A549 (cell line): ENCODE measurements around the gene UBE2D4. TPM values are rescaled to one million over a fixed set of nuclear protein-coding genes. Genes with fewer than 3 reads are reported as not detected.
A peak's percentile ranks its signal among the peaks of the same experiment; 100 is the strongest.
"Not testable (repeated sequence)": the region's sequence is repeated elsewhere in the genome, so short reads cannot be mapped to it uniquely, and the experiment has no call there.

Experiments used
- ATAC-seq, 2 experiments: fragments of 200-7000 bp in 1 of 2; fragments of >200 bp in 1 of 2; cut with Nextera tagmentation in 1 of 2; cut with Tn5 transposase in 1 of 2; 3 replicates each; pipeline versions ENCODE4 v1.8.0 to v1.9.1; 2018 to 2020; ENCODE audit warnings: mild to moderate bottlenecking in 1 of 2, moderate library complexity in 1 of 2
- CTCF ChIA-PET: fragments of 300-600 bp; sonication (Branson Sonifier 250); formaldehyde crosslinking; extraction: SDS; loops from one replicate; lab custom pipeline; 2021; ENCODE audit warnings: antibody characterized with exemption, inconsistent platforms; lab: Yijun Ruan, JAX
- POLR2A ChIA-PET: fragments of 350-600 bp; formaldehyde crosslinking; extraction: SDS; loops from one replicate; lab custom pipeline; 2021; ENCODE audit warnings: antibody characterized with exemption, inconsistent platforms; lab: Yijun Ruan, JAX
- DNase-seq, 2 experiments: peaks; one replicate each; pipeline versions ENCODE4 v3.0.0 to v3.0.0-alpha.2; 2011 to 2016; ENCODE audit warnings: low read depth in 1 of 2, low spot score in 1 of 2
- FAIRE-seq: peaks from 2 replicates; lab custom pipeline; 2011; peaks lifted over from hg19 to GRCh38; lab: Jason Lieb, UNC
- H3K27ac ChIP-seq, 2 experiments: fragments of >200 bp; sonication (Bioruptor Twin); formaldehyde crosslinking; 3 replicates each; pipeline ENCODE4 v1.5.1; 2016 to 2017
- H3K4me1 ChIP-seq: fragments of >200 bp; sonication (Bioruptor Twin); formaldehyde crosslinking; 3 replicates; pipeline ENCODE4 v1.6.1; 2016
- H3K4me2 ChIP-seq: fragments of >200 bp; sonication (Bioruptor Twin); formaldehyde crosslinking; 3 replicates; pipeline ENCODE4 v1.6.1; 2016
- H3K4me3 ChIP-seq: fragments of >200 bp; sonication (Bioruptor Twin); formaldehyde crosslinking; 3 replicates; pipeline ENCODE4 v1.5.1; 2016
- H3K9me3 ChIP-seq: fragments of >200 bp; sonication (Bioruptor Twin); formaldehyde crosslinking; 3 replicates; pipeline ENCODE4 v1.6.1; 2016
- CHD2 ChIP-seq: fragments of 150-350 bp; IDR thresholded peaks from 2 replicates; pipeline ENCODE4 v1.6.1; 2014; ENCODE audit warnings: low read length; ENCODE audit not compliant: partially characterized antibody
- FOSL2 ChIP-seq, 2 experiments: fragments of 450-650 bp in 1 of 2; fragments of >200 bp in 1 of 2; sonication (Bioruptor Twin) in 1 of 2; formaldehyde crosslinking; IDR thresholded peaks; 2 replicates each; pipeline versions ENCODE4 v1.5.0 to v1.6.1; 2016 to 2020; ENCODE audit warnings: mild to moderate bottlenecking in 1 of 2, moderate library complexity in 1 of 2
- FOXS1 ChIP-seq: fragments of 250-450 bp; sonication (Bioruptor Pico); IDR thresholded peaks from 2 replicates; pipeline ENCODE4 v1.5.0; 2020; ENCODE audit warnings: mild to moderate bottlenecking, moderate library complexity
- NR3C1 ChIP-seq: fragments of >200 bp; sonication (Bioruptor Twin); formaldehyde crosslinking; IDR thresholded peaks from 3 replicates; pipeline ENCODE4 v1.6.1; 2017
- RFX5 ChIP-seq: fragments of 450-650 bp; IDR thresholded peaks from 2 replicates; pipeline ENCODE4 v1.7.1; 2014; ENCODE audit warnings: antibody characterized with exemption, mild to moderate bottlenecking, moderate library complexity
- RNF2 ChIP-seq: fragments of 200-600 bp; sonication (generic); IDR thresholded peaks from 2 replicates; pipeline ENCODE4 v1.6.1; 2016; ENCODE audit warnings: low read depth, mild to moderate bottlenecking, antibody characterized with exemption, moderate library complexity, borderline replicate concordance
- ZC3H11A ChIP-seq: fragments of 450-650 bp; IDR thresholded peaks from 2 replicates; pipeline ENCODE4 v1.6.1; 2014; ENCODE audit warnings: antibody characterized with exemption, mild to moderate bottlenecking
- WGBS: methylation state at CpG from one replicate; pipeline ENCODE4 v1.1.6; 2017; ENCODE audit errors: missing lambda C conversion rate; 5-methylcytosine and 5-hydroxymethylcytosine counted together
- polyA plus RNA-seq, 4 experiments: library from polyadenylated mRNA; depleted of rRNA in 3 of 4; stranded (reverse); fragments of >200 nt; fragmentation: RNase III in 1 of 4; extraction: RNeasy Plus Mini Kit Qiagen cat#74134 plus additional on column Dnase treatment in 1 of 4; gene quantifications; 2 replicates in 3 of 4; 3 replicates in 1 of 4; pipeline ENCODE4 v1.2.3, GENCODE V29; 2011 to 2017
- TF ChIP-seq, protein P1 (sequence below): fragments of 450-650 bp; IDR thresholded peaks from 2 replicates; pipeline ENCODE4 v1.6.1; 2014; ENCODE audit warnings: antibody characterized with exemption
- TF ChIP-seq, protein P2 (sequence below): fragments of >200 bp; sonication (Bioruptor Twin); formaldehyde crosslinking; IDR thresholded peaks from 2 replicates; pipeline ENCODE4 v1.6.1; 2016
- TF ChIP-seq, protein P3 (sequence below): IDR thresholded peaks from 2 replicates; pipeline ENCODE4 v1.6.1; 2012; ENCODE audit warnings: low read depth, borderline replicate concordance

UBE2D4 gene
- polyA plus RNA-seq, 2 of the 4 experiments (the other 2 are of a cell fraction): 8.4 to 14.0 TPM

DNA sequence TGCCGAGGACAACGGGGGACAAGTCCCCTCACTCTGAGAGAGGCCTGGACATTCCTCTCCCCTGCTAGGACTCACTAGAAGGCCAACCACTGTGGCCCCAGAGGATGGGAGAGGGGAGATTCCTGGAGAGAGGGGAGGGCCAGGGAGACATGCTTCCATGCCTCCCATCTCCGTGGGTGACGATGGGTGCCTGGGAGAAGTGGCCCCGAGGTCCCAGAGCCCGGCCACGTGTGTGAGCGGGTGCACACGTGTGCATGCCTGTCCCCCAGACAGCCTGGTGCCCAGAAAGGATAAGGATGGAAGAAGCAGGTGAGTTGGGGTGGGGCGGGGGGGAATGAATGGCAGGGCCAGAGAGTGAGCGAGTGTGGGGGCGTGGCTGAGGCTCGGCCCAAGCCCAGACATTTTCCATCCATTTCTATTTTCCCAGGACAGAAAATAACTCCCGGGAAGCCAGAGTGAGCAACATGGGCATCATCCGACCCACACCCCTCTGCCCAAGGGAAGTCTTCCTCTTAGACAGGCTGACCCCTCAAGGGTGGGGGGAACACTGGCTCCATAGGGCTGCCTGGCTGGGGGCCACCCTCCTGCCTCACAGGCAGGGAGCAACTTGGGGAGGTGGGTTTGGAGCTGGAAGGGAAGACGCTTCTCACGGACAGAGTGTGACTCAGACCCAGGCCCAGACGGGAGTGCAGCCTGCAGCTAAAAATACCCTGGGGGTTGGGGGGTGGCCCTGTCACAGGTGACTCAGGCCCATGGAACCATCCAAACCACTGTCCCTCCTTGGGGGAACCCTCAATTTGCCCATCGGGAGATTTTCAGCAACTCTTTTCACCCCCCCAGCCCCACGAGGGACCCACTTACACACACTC, 42.2 kb downstream of the UBE2D4 start:
- peak; percentile 89 to 90 for ATAC-seq
- H3K27ac ChIP-seq; DNase-seq; H3K4me1 ChIP-seq; CTCF ChIA-PET; POLR2A ChIA-PET; FAIRE-seq; H3K9me3 ChIP-seq; H3K4me3 ChIP-seq; TF ChIP-seq FOSL2 (IDR thresholded peaks at IDR 0.05): not testable (repeated sequence)
- peak overlapping the region; percentile 36; the same call in 2 of the 3 replicates for H3K4me2 ChIP-seq
- WGBS: 68% methylated on average over 16 of the region's 20 CpGs
- TF ChIP-seq FOSL2 (CRISPR knock-in tag; IDR thresholded peaks at IDR 0.05): peak; percentile 46

DNA sequence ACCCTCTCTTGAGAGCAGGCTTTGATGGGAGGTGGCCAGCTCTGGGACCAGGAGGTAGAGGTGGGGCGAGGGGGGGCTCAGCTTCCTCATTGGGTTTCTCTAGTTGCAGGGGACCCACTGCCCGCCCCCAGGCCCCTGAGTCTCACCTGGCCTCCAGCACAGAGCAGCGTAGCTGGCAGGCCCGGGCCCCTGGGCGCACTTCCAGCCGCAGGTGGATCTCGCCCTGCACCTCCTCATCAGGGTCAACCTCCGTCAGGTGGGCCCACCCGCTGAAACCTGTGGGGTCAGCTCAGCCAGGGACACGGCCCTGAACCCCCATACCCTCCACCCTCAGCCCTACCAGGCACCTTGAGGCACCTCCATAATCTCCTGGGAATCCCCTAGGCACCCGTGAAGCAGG, 43.4 kb downstream of the UBE2D4 start:
- H3K9me3 ChIP-seq: not testable (repeated sequence)

DNA sequence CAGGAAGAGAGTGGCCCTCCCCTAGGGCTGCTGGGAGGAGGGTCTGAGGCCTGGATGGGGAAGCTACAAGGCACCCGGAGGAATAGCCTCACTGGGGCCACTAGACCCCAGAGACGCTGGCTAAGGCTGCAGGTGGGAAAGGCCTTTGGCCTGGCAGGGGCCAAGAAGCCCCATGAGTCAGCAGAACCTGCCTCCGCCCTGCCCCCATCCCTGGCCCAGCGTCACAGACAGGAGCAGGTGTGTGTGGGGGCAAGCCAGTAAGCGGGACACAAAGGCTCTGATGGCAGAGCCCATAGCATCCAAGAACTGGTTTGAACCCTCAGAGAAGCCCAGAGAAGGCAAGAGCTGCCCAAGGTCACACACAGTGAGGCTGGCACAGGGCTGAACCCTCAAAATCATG, 44.5 kb downstream of the UBE2D4 start:
- H3K4me1 ChIP-seq, CTCF ChIA-PET, DNase-seq, ATAC-seq, FAIRE-seq, H3K4me3 ChIP-seq, H3K9me3 ChIP-seq, POLR2A ChIA-PET, H3K4me2 ChIP-seq: not testable (repeated sequence)
- 67% methylated on average over 3 of the region's 5 CpGs for WGBS
- peak overlapping the region in 1 of 2 experiments; percentile 64; a peak in 2 of 6 replicates for H3K27ac ChIP-seq

More for the DNA sequence above, 43.4 kb downstream of the UBE2D4 start:
- DNase-seq, CTCF ChIA-PET, H3K4me1 ChIP-seq, ATAC-seq, H3K27ac ChIP-seq, H3K4me3 ChIP-seq, H3K4me2 ChIP-seq, POLR2A ChIA-PET, FAIRE-seq: not testable (repeated sequence)
- WGBS: 95% methylated on average over 3 of the region's 11 CpGs

DNA sequence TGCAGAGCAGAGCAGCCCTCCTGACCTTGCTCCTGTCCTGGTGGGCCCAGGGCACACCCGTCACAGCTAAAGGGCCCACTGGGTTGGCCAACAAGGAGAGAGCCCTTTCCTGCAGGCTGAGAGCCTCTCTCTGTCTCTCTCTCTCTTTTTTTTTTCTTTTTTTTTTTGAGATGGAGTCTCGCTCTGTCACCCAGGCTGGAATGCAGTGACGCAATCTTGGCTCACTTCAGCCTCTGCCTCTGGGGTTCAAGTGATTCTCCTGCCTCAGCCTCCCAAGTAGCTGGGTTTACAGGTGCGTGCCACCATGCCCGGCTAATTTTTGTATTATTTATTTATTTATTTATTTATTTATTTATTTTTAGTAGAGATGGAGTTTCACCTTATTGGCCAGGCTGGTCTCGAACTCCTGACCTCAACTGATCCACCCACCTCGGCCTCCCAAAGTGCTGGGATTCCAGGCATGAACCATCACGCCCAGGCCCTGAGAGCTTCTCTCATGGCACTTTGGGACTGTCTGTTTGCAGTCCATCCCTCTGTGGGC, 47.9 kb downstream of the UBE2D4 start:
- DNase-seq, H3K9me3 ChIP-seq, H3K4me3 ChIP-seq, H3K4me2 ChIP-seq, ATAC-seq, POLR2A ChIA-PET, FAIRE-seq, CTCF ChIA-PET, H3K27ac ChIP-seq, H3K4me1 ChIP-seq: not testable (repeated sequence)
- WGBS: 79% methylated on average over 7 of the region's 8 CpGs
- peak; percentile 23; the same call in 1 of the 2 replicates for TF ChIP-seq ZC3H11A

DNA sequence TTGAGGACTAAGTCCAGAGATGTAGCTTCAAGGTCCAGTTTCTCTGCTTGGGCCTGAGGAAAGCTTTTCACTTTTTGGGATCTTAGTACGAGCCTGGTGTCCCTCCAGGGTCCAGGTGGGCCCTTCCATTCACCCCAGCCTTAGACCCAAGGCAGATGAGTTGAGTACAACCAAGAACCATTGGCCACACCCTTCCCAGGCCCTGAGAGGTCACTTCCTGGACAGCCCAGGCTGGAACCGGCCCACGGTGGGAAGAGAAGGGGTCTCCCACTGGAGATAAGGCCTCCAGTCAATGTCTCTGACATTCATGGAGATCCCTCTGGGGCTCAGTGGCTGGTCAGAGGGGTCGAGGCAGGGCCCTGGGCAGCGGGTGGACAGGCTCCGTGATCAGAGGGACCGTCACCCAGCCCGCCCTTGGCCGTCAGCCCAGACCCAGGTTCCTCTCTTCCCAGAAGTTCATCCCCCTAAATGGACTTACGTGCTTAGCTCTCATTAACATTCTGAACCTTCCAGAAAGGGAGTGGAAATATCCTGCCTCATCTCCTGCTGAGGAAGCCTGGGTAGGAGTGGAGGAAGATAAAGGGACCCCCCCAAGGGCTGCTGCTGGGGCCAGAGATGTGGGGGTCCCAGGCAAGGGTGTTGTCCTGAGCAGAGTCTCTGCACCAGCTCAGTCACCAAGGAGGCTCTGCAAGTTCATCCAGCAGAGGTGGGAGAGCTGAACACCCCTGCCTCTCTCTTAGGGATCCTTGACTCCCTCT, 48.7 kb downstream of the UBE2D4 start:
- H3K4me2 ChIP-seq, ATAC-seq, H3K4me1 ChIP-seq, CTCF ChIA-PET, FAIRE-seq, DNase-seq, H3K4me3 ChIP-seq, H3K27ac ChIP-seq, H3K9me3 ChIP-seq: not testable (repeated sequence)
- POLR2A ChIA-PET: interaction anchor here (0.6 kb wide), 1 partner anchor 516 kb away, joined by 3 read pairs; the partner anchor contains the start of gene NUDCD3
- 90% methylated on average over 8 of the region's 10 CpGs for WGBS

DNA sequence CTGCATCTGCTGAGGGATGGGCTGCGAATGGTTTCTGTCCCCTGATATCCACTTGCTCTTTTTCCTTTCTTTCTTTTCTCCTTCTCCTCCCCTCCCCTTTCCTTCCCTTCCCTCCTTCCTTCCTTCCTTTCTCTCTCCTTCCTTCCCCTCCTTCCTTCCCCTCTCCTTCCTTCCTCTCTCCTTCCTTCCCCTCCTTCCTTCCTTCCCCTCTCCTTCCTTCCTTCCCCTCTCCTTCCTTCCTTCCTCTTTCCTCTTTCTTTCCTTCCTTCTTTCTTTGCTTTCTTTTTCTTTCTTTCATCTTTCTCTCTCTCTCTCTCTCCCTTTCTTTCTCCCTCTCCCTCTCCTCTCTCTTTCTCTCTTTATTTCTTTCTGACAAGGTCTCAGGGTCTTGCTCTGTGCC, 51.3 kb downstream of the UBE2D4 start:
- ChIA-PET CTCF (no interaction called here), POLR2A (no interaction called here)
- DNase-seq: no peak
- Histone ChIP-seq H3K4me3 (no peak overlapping the region), H3K27ac (no peak overlapping the region), H3K4me2 (no peak overlapping the region), H3K9me3 (no peaks in the 10 kb centered on the region), H3K4me1 (no peaks in the 10 kb centered on the region)
- no peak for ATAC-seq
- 71% methylated on average over 1 of the region's 1 CpG for WGBS
- TF ChIP-seq ZC3H11A (no peak), FOXS1 (CRISPR knock-in tag) (no peak), CHD2 (no peak), RFX5 (no peak), NR3C1 (no peak), RNF2 (no peak)
- TF ChIP-seq, protein P1, sequence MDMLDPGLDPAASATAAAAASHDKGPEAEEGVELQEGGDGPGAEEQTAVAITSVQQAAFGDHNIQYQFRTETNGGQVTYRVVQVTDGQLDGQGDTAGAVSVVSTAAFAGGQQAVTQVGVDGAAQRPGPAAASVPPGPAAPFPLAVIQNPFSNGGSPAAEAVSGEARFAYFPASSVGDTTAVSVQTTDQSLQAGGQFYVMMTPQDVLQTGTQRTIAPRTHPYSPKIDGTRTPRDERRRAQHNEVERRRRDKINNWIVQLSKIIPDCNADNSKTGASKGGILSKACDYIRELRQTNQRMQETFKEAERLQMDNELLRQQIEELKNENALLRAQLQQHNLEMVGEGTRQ: no peak
- TF ChIP-seq, protein P2, sequence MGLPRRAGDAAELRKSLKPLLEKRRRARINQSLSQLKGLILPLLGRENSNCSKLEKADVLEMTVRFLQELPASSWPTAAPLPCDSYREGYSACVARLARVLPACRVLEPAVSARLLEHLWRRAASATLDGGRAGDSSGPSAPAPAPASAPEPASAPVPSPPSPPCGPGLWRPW: no peak
- TF ChIP-seq, protein P3, sequence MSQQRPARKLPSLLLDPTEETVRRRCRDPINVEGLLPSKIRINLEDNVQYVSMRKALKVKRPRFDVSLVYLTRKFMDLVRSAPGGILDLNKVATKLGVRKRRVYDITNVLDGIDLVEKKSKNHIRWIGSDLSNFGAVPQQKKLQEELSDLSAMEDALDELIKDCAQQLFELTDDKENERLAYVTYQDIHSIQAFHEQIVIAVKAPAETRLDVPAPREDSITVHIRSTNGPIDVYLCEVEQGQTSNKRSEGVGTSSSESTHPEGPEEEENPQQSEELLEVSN: no peak
- FAIRE-seq: no peak

DNA sequence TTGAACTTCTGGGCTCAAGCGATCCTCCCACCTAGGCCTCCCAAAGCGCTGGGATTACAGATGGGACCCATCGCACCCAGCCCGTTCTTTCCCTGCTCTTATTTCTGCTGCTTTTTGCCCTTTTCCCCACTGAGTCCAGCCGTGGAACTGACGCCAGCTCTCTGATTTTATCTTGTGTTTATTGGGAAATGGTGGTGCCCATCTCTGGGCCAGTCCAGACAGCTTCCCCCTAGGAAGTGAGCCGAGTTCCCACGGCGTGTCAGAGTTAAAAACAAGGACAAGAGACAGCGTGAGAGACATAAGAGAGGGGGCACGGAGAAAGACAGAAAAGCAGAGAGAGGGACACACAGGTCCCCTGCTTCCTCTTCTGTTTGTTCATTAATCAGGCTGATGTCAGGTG, 51.9 kb downstream of the UBE2D4 start:
- H3K9me3 ChIP-seq, POLR2A ChIA-PET, H3K4me2 ChIP-seq, H3K27ac ChIP-seq, H3K4me3 ChIP-seq, CTCF ChIA-PET, ATAC-seq, FAIRE-seq, DNase-seq, H3K4me1 ChIP-seq: not testable (repeated sequence)
- 76% methylated on average over 11 of the region's 11 CpGs for WGBS

DNA sequence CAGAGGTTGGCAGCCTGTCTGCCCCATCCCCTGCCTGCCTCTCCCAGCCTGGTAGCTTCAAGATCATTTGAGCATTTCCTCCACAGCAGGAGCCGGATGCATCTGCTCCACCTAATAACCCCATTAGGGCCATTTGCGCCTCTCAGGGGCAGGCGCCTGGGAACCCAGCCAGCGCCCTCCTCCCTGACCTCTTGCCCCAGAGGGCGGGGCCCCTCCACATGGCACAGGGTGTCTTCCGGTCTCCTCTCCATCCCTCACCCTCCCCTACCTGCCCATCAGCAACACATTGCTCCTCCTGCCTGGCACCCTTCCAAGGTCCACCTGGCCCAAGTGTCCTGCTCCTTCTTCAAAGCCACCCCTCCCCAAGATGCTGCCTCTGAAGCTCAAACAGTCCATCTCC, 56.6 kb downstream of the UBE2D4 start:
- CTCF ChIA-PET, H3K4me1 ChIP-seq, ATAC-seq, H3K27ac ChIP-seq, H3K9me3 ChIP-seq, POLR2A ChIA-PET, DNase-seq, H3K4me2 ChIP-seq, H3K4me3 ChIP-seq, FAIRE-seq: not testable (repeated sequence)
- WGBS: no CpG with 5 or more reads among the region's 6 CpGs
